AG04450 (cell line): Measurements from ENCODE around the gene CCNYL1. TPM values are rescaled to one million over a fixed set of nuclear protein-coding genes. Genes with fewer than 3 reads are reported as not detected.

Experiments used
- CTCF ChIA-PET: fragments of 300-600, 350-600 bp; formaldehyde crosslinking; extraction: SDS; loops from one replicate; lab custom pipeline; 2022; ENCODE audit warnings: antibody characterized with exemption, inconsistent platforms; lab: Charles Lee
- POLR2A ChIA-PET: fragments of 350-600 bp; formaldehyde crosslinking; extraction: SDS; loops from one replicate; lab custom pipeline; 2021; ENCODE audit warnings: antibody characterized with exemption, inconsistent platforms; lab: Yijun Ruan, JAX
- DNase-seq: peaks from one replicate; pipeline ENCODE4 v3.0.0-alpha.2; 2011; ENCODE audit warnings: low read depth, low spot score
- H3K27ac ChIP-seq: one replicate; pipeline ENCODE4 v1.5.1; 2012; ENCODE audit warnings: low read depth, low read length, control low read depth
- H3K27me3 ChIP-seq: one replicate; pipeline ENCODE4 v1.6.0; 2012; ENCODE audit warnings: low read length; ENCODE audit not compliant: control insufficient read depth, insufficient read depth
- H3K4me3 ChIP-seq: 2 replicates; pipeline ENCODE4 v1.5.1; 2011; ENCODE audit warnings: mild to moderate bottlenecking, low read depth, low read length, control low read depth
- H3K9me3 ChIP-seq: 2 replicates; pipeline ENCODE4 v1.5.1; 2012; ENCODE audit warnings: low read length; ENCODE audit not compliant: control insufficient read depth, insufficient read depth
- polyA plus RNA-seq: library from polyadenylated mRNA; depleted of rRNA; stranded (reverse); fragments of >200 nt; gene quantifications from 2 replicates; pipeline ENCODE4 v1.2.3, GENCODE V29; 2011
- TF ChIP-seq, protein P1 (sequence below): IDR thresholded peaks from 2 replicates; pipeline ENCODE4 v1.5.1; 2011; ENCODE audit warnings: low read depth, low read length, control low read depth, inconsistent platforms

The CCNYL1 gene
- polyA plus RNA-seq, 1 experiment: 20.5 TPM

DNA sequence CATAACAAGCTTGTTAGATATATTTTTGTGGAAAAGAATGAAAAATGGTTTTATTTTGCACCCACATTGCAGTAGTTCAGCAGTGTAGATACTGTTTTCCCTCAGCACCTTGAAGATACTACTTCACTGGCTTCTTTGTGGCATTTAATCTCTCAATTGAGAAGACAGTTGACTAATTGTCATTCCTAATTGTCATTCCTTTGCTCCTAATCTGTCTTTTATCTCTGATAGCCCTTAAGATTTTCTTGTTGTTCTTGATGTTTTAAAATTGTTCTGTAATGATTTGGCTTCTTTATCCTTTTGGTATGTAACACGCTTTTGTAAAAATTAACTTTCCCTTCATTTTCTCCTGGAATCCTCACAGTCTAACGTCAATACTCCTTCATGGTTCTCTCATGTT lies 38.0 kb upstream of the CCNYL1 start:
- ChIA-PET POLR2A (no interaction called here), CTCF (no interaction called here)
- no peak overlapping the region for H3K4me3 ChIP-seq
- no peak overlapping the region for H3K27ac ChIP-seq
- no peak for DNase-seq
- TF ChIP-seq, protein P1, sequence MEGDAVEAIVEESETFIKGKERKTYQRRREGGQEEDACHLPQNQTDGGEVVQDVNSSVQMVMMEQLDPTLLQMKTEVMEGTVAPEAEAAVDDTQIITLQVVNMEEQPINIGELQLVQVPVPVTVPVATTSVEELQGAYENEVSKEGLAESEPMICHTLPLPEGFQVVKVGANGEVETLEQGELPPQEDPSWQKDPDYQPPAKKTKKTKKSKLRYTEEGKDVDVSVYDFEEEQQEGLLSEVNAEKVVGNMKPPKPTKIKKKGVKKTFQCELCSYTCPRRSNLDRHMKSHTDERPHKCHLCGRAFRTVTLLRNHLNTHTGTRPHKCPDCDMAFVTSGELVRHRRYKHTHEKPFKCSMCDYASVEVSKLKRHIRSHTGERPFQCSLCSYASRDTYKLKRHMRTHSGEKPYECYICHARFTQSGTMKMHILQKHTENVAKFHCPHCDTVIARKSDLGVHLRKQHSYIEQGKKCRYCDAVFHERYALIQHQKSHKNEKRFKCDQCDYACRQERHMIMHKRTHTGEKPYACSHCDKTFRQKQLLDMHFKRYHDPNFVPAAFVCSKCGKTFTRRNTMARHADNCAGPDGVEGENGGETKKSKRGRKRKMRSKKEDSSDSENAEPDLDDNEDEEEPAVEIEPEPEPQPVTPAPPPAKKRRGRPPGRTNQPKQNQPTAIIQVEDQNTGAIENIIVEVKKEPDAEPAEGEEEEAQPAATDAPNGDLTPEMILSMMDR: no peak
- H3K27me3 ChIP-seq: no peaks in the 10 kb centered on the region
- no peaks in the 10 kb centered on the region for H3K9me3 ChIP-seq

DNA sequence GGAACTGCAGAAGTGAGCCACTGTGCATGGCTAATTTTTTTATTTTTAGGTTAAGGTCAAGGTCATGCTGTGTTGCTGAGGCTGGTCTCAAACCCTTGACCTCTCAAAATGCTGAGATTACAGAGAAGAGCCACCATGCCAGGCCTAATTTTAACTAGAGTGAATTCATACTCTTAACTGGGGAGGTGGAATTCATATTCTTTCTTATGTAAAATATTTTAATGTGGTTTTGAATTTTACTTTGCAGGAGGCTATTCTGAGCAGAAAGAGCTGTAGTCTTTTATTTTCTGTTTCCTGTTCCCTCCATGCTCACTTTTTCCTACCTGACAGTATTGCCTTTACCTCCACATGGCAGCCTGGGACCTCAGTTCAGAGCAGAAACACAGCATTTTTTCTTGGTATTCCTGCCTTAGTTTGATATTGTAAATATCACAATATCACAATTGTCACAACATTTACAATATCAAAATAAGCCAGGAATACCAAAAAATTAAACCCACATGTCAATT lies 37.1 kb upstream of the CCNYL1 start:
- ChIA-PET POLR2A (no interaction called here), CTCF (interaction anchor here (0.7 kb wide), 1 partner anchor 388 kb away, joined by 3 read pairs; no protein-coding TSS in a partner anchor)
- no peaks in the 10 kb centered on the region for H3K27me3 ChIP-seq
- H3K9me3 ChIP-seq: no peaks in the 10 kb centered on the region
- TF ChIP-seq, protein P1: no peak
- DNase-seq: no peak
- no peak overlapping the region for H3K4me3 ChIP-seq
- H3K27ac ChIP-seq: no peak overlapping the region

DNA sequence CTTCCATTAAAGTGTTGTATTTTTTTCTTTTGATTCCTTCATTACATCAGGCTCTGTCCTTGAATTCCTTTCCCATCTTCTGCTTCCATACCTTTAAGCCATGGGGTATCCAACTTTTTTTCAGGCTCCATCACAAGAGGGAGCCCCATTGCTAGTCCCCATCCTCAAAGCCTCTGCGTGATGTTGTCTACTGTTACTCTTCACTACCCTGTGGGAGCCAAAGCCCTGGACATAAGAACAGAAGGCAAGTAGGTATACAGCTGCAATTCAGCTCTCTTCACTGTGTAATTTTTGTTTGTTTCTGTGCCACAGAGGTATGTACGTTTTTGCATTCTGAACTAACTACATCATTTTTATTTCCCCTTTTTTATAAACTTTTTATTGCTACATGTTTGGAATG lies 36.6 kb upstream of the CCNYL1 start:
- no peak overlapping the region for H3K4me3 ChIP-seq
- ChIA-PET CTCF (interaction anchor here (0.7 kb wide), 2 partner anchors 388 to 397 kb away, joined by 3 read pairs; no protein-coding TSS in a partner anchor), POLR2A (no interaction called here)
- DNase-seq: no peak
- H3K27me3 ChIP-seq: no peaks in the 10 kb centered on the region
- no peaks in the 10 kb centered on the region for H3K9me3 ChIP-seq
- TF ChIP-seq, protein P1: no peak
- H3K27ac ChIP-seq: no peak overlapping the region

DNA sequence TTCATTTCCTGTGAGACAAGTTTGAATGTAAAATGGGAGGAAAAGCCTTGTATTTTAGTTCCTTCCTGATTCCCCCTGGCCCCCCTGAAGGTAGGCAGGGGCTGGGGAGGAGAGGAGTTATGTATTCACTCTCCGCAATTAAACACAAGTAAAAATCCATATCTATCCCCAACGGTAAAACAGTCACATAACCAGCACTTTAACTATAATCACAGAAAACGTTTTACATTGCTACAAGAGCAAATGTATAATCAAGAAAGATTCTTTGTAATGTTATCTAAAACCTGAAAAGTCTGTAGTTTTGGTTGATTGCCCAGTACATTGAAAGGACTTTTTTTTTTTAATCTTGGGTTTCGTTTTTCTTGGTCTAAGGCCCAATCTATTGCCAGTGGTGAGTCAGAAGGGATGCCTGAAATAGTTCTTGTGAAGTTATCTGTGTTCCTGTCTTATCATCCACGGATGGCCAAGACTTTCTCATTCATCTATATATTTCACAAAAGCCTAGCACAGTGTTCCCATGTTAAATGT lies 34.5 kb upstream of the CCNYL1 start:
- no peaks in the 10 kb centered on the region for H3K9me3 ChIP-seq
- no peak overlapping the region for H3K27ac ChIP-seq
- CTCF ChIA-PET: interaction anchor here (0.6 to 0.7 kb wide), 4 partner anchors 59 to 890 kb away, joined by 3 to 6 read pairs (median 4); no protein-coding TSS in a partner anchor
- no peaks in the 10 kb centered on the region for H3K27me3 ChIP-seq
- POLR2A ChIA-PET: interaction anchor here (0.6 kb wide), 1 partner anchor 147 kb away, joined by 3 read pairs; the partner anchor contains the start of gene CREB1
- H3K4me3 ChIP-seq: no peak overlapping the region
- TF ChIP-seq, protein P1: no peak
- DNase-seq: peak; percentile 62

DNA sequence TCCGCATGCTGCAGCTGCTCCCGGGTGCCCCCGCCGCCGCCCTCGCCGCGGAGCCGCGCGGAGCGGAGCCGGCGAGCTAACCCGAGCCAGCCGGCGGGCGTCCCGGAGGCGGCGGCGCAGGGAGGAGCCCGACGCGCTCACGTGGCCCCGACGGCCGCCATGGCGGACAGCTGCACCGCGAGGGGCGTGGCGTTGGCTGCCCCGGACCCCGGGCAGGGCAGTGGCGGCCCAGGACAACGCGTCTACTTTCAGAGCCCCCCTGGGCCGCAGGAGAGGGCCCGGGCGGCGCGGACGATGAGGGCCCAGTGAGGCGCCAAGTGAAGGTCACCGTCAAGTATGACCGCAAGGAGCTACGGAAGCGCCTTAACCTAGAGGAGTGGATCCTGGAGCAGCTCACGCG lies 30.0 kb upstream of the CCNYL1 start:
- no peak overlapping the region for H3K27ac ChIP-seq
- no peaks in the 10 kb centered on the region for H3K9me3 ChIP-seq
- TF ChIP-seq, protein P1: no peak
- H3K4me3 ChIP-seq: no peak overlapping the region
- ChIA-PET CTCF (no interaction called here), POLR2A (no interaction called here)
- DNase-seq: no peak
- no peaks in the 10 kb centered on the region for H3K27me3 ChIP-seq
